SK-N-MC (cell line): Measurements from ENCODE around the gene NDUFAF5.

Source experiments
- FOXP2 ChIP-seq: optimal IDR thresholded peaks from 2 replicates; pipeline ENCODE3; 2011; ENCODE audit warnings: mild to moderate bottlenecking, moderate library complexity; ENCODE audit not compliant: insufficient read depth; ENCODE audit errors: extremely low read length, control extremely low read depth
- POLR2AphosphoS5 ChIP-seq: IDR thresholded peaks from 2 replicates; pipeline ENCODE4 v1.6.1; 2012; ENCODE audit warnings: mild to moderate bottlenecking, low read depth, low read length, borderline replicate concordance

- TF ChIP-seq POLR2AphosphoS5 = no peak
- no peak for TF ChIP-seq FOXP2
These were observed 32.5 kb downstream of the NDUFAF5 start for GRCh38 chr20:13817342-13817741.
